ENCODE results near the gene MYL7. TPM values are rescaled to one million over a fixed set of nuclear protein-coding genes. Genes with fewer than 3 reads are reported as not detected.
"Not testable (repeated sequence)": the region's sequence is repeated elsewhere in the genome, so short reads cannot be mapped to it uniquely, and the experiment has no call there.

Gene MYL7
- polyA plus RNA-seq, 6 donors from 2014 or later = not detected

GRCh38 chr7:44126574-44126973 lies 14.6 kb downstream of the MYL7 start:
- H3K36me3 Mint-ChIP-seq; DNase-seq; H3K27me3 Mint-ChIP-seq; ATAC-seq (ENCODE audit: low read depth in 2 of 2): not testable (repeated sequence)
- peaks cover 15 to 18% (median 16%) of the 10 kb centered on the region in 3 donors for H3K4me1 Mint-ChIP-seq
- H3K27ac Mint-ChIP-seq = peak overlapping the region in 1 of 6 donors; percentile 74
- peaks cover 5 to 16% (median 9%) of the 10 kb centered on the region in 7 donors for H3K9me3 Mint-ChIP-seq
- peak overlapping the region in 1 of 8 donors; percentile 2 for H3K4me3 Mint-ChIP-seq

DNA sequence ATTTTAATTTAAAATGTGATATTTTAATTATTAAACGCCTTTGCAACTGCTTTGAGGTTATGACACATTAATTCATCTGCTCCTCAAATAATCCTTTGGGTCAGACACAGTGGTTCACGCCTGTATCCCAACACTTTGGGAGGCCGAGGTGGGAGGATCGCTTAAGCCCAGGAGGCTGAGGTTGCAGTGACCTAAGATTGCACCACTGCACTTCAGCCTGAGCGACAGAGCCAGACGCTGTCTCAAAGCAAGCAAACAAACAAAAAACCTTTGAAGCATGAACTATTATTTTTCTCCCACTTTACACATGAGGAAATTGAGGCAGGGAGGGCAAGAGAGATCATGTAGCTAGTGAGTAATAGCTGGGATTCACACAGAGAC lies 16.3 kb downstream of the MYL7 start:
- H3K36me3 Mint-ChIP-seq = peaks cover 5 to 12% of the 10 kb centered on the region in 2 donors
- H3K4me1 Mint-ChIP-seq = peaks cover 15 to 30% (median 30%) of the 10 kb centered on the region in 3 donors
- H3K27ac Mint-ChIP-seq = peak overlapping the region in 4 of 6 donors; percentile 39 to 84 (median 62)
- H3K27me3 Mint-ChIP-seq = no peaks in the 10 kb centered on the region
- H3K9me3 Mint-ChIP-seq = peaks cover 5 to 16% (median 9%) of the 10 kb centered on the region in 7 donors
- DNase-seq (no peak), ATAC-seq (ENCODE audit: low read depth in 2 of 2) (no peak)
- H3K4me3 Mint-ChIP-seq = peak overlapping the region; percentile 15 to 86 (median 63)

GRCh38 chr7:44123190-44124003 lies 17.7 kb downstream of the MYL7 start, which contains the start of gene POLD2:
Gene POLD2, minus strand, starts transcription at chr7:44123548. Its CDS starts 1,495 bp downstream, at chr7:44122053.
- peak; percentile 97 for DNase-seq
- peak; percentile 97 to 98 for ATAC-seq (ENCODE audit: low read depth in 2 of 2)
- Mint-ChIP-seq H3K4me1 (peaks cover 18 to 35% (median 34%) of the 10 kb centered on the region in 3 donors), H3K9me3 (peaks cover 5 to 16% (median 9%) of the 10 kb centered on the region in 7 donors), H3K36me3 (peaks cover 7 to 16% of the 10 kb centered on the region in 2 donors), H3K4me3 (peak within 1 kb of the TSS; percentile 82 to 97 (median 91)), H3K27me3 (no peaks in the 10 kb centered on the region), H3K27ac (peak within 1 kb of the TSS; percentile 89 to 97 (median 94))

GRCh38 chr7:44122529-44122928 lies 18.6 kb downstream of the MYL7 start:
- Mint-ChIP-seq H3K36me3 (peaks cover 7 to 20% of the 10 kb centered on the region in 2 donors), H3K4me1 (peaks cover 23 to 36% (median 34%) of the 10 kb centered on the region in 3 donors), H3K9me3 (peaks cover under 1 to 10% (median 3%) of the 10 kb centered on the region in 7 donors), H3K27ac (peak overlapping the region; percentile 50 to 97 (median 92)), H3K4me3 (peak overlapping the region; percentile 76 to 97 (median 91)), H3K27me3 (no peaks in the 10 kb centered on the region)
- DNase-seq = no peak
- no peak for ATAC-seq (ENCODE audit: low read depth in 2 of 2)

GRCh38 chr7:44121761-44122420 lies 19.2 kb downstream of the MYL7 start:
- Mint-ChIP-seq H3K4me1 (peaks cover 27 to 40% (median 34%) of the 10 kb centered on the region in 3 donors), H3K36me3 (peaks cover 7 to 15% of the 10 kb centered on the region in 2 donors), H3K9me3 (peaks cover 0 to 3% (median 0%) of the 10 kb centered on the region in 7 donors), H3K27ac (peak overlapping the region in 2 of 6 donors; percentile 44 to 94), H3K4me3 (peak overlapping the region in 6 of 8 donors; percentile 15 to 97 (median 84)), H3K27me3 (no peaks in the 10 kb centered on the region)
- no peak for DNase-seq
- no peak for ATAC-seq (ENCODE audit: low read depth in 2 of 2)

DNA sequence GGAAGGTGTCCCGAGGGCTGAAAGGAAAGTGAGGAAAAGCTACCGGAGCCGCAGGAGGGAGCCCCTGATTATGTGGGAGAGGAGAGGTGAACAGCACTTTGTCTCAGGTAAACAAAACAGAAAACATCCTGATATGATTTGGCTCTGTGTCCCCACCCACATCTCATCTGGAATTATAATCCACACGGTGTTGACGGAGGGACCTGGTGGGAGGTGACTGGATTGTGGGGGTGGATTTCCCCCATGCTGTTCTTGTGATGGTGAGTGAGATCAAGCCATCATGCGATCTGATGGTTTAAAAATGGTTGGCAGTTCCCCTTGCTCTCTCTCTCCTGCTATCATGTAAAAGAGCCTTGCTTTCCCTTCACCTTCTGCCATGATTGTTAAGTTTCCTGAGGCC lies 20.7 kb downstream of the MYL7 start:
- Mint-ChIP-seq H3K9me3 (no peaks in the 10 kb centered on the region), H3K27me3 (no peaks in the 10 kb centered on the region), H3K36me3 (peaks cover 7 to 15% of the 10 kb centered on the region in 2 donors), H3K4me3 (peak overlapping the region in 2 of 8 donors; percentile 14 to 49), H3K4me1 (peaks cover 27 to 40% (median 34%) of the 10 kb centered on the region in 3 donors), H3K27ac (peak overlapping the region in 2 of 6 donors; percentile 37 to 49)
- DNase-seq = no peak
- ATAC-seq (ENCODE audit: low read depth in 2 of 2) = no peak

DNA sequence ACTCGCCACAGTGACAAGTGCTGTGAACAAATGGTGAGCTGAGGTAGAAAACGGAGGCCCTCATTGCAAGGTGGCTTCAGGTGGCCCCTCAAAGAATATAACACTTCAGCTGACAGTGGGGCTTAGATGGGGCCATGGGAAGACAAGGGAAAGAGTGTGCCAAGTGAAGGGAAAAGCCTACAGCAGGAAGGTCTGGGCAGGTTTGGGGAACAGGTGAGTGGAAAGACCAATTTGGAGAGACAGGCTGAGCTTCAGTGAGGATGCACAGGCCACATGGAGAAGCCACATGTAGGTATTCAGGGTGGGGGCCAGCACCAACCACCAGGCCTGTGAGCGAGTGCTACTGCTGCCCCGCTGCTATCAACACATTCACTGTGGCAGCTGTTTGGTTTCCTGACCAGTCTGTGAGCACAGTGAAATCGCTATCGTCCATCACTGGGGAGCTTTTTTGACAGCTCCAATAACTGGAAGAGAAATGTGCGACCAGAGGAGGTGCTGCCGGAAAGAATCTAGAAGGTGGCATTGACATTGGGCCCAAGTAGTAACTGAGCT lies 21.2 kb downstream of the MYL7 start:
- ATAC-seq (ENCODE audit: low read depth in 2 of 2) = no peak
- no peaks in the 10 kb centered on the region for H3K27me3 Mint-ChIP-seq
- H3K9me3 Mint-ChIP-seq = no peaks in the 10 kb centered on the region
- DNase-seq = no peak
- peak overlapping the region in 5 of 8 donors; percentile 14 to 54 (median 47) for H3K4me3 Mint-ChIP-seq
- H3K4me1 Mint-ChIP-seq = peaks cover 27 to 40% (median 34%) of the 10 kb centered on the region in 3 donors
- H3K36me3 Mint-ChIP-seq = peaks cover 7 to 15% of the 10 kb centered on the region in 2 donors
- H3K27ac Mint-ChIP-seq = peak overlapping the region in 2 of 6 donors; percentile 26 to 49

- no peaks in the 10 kb centered on the region for H3K9me3 Mint-ChIP-seq
- H3K27ac Mint-ChIP-seq = peak overlapping the region in 1 of 6 donors; percentile 54
- ATAC-seq (ENCODE audit: low read depth in 2 of 2) (no peak), DNase-seq (no peak)
- peaks cover 7 to 15% of the 10 kb centered on the region in 2 donors for H3K36me3 Mint-ChIP-seq
- H3K4me1 Mint-ChIP-seq = peaks cover 18 to 34% (median 26%) of the 10 kb centered on the region in 3 donors
- peak overlapping the region in 1 of 8 donors; percentile 18 for H3K4me3 Mint-ChIP-seq
- H3K27me3 Mint-ChIP-seq = no peaks in the 10 kb centered on the region
These were observed 23.2 kb downstream of the MYL7 start for GRCh38 chr7:44117801-44118429.

- H3K27ac Mint-ChIP-seq = peak overlapping the region in 1 of 6 donors; percentile 77
- peaks cover 12 to 25% (median 17%) of the 10 kb centered on the region in 3 donors for H3K4me1 Mint-ChIP-seq
- ATAC-seq (ENCODE audit: low read depth in 2 of 2) = no peak
- H3K4me3 Mint-ChIP-seq = no peak overlapping the region
- H3K27me3 Mint-ChIP-seq = no peaks in the 10 kb centered on the region
- no peaks in the 10 kb centered on the region for H3K9me3 Mint-ChIP-seq
- no peak for DNase-seq
- peaks cover 7 to 15% of the 10 kb centered on the region in 2 donors for H3K36me3 Mint-ChIP-seq
These were observed 24.1 kb downstream of the MYL7 start for GRCh38 chr7:44116789-44117666.

GRCh38 chr7:44116087-44116788 lies 24.9 kb downstream of the MYL7 start:
- ATAC-seq (ENCODE audit: low read depth in 2 of 2) = no peak
- Mint-ChIP-seq H3K9me3 (no peaks in the 10 kb centered on the region), H3K4me3 (peak overlapping the region in 1 of 8 donors; percentile 25)

GRCh38 chr7:44114586-44115310 lies 26.4 kb downstream of the MYL7 start:
- H3K36me3 Mint-ChIP-seq = peaks cover 2 to 11% of the 10 kb centered on the region in 2 donors
- H3K4me3 Mint-ChIP-seq = no peak overlapping the region
- H3K9me3 Mint-ChIP-seq = no peaks in the 10 kb centered on the region
- H3K27me3 Mint-ChIP-seq = no peaks in the 10 kb centered on the region
- no peak for ATAC-seq (ENCODE audit: low read depth in 2 of 2)
- peak overlapping the region in 3 of 6 donors; percentile 34 to 67 (median 63) for H3K27ac Mint-ChIP-seq
- no peak for DNase-seq
- H3K4me1 Mint-ChIP-seq = peaks cover 3 to 11% (median 9%) of the 10 kb centered on the region in 3 donors

More at GRCh38 chr7:44116087-44116788, 24.9 kb downstream of the MYL7 start:
- peaks cover 7 to 15% of the 10 kb centered on the region in 2 donors for H3K36me3 Mint-ChIP-seq
- peak overlapping the region in 1 of 6 donors; percentile 38 for H3K27ac Mint-ChIP-seq
- H3K27me3 Mint-ChIP-seq = no peaks in the 10 kb centered on the region
- DNase-seq = no peak
- peaks cover 12 to 23% (median 16%) of the 10 kb centered on the region in 3 donors for H3K4me1 Mint-ChIP-seq

Data from naive B cell (primary cell).